Cardiac fibroblast (primary cell): ENCODE data around the gene KHSRP.

Source experiments
- DNase-seq, 2 donors: peaks; one replicate each; pipeline versions ENCODE4 v3.0.0 to v3.0.0-alpha.2; 2010; ENCODE audit warnings: low read depth in 2 of 2
- H3K4me3 ChIP-seq, 2 donors: replicated peaks in 1 of 2; 1 replicate in 1 of 2; 2 replicates in 1 of 2; pipeline ENCODE4 v1.5.1; 2011; ENCODE audit warnings: low read depth in 2 of 2, low read length in 2 of 2, mild to moderate bottlenecking in 2 of 2, moderate library complexity in 1 of 2
- CTCF ChIP-seq: IDR thresholded peaks from one replicate; pipeline ENCODE4 v1.5.1; 2011; ENCODE audit warnings: low read depth, mild to moderate bottlenecking, low read length, inconsistent platforms

KHSRP gene

GRCh38 chr19:6451583-6452222 is 27.1 kb upstream of the KHSRP start:
- TF ChIP-seq CTCF, result no peak
- no peak for DNase-seq
- H3K4me3 ChIP-seq, result no peak overlapping the region

GRCh38 chr19:6450166-6450565 is 25.6 kb upstream of the KHSRP start:
- DNase-seq, result no peak
- no peak overlapping the region for H3K4me3 ChIP-seq
- no peak for TF ChIP-seq CTCF

- no peak for DNase-seq
- no peak overlapping the region for H3K4me3 ChIP-seq
- no peak for TF ChIP-seq CTCF
Observed at GRCh38 chr19:6448045-6448444, 23.4 kb upstream of the KHSRP start.

- no peak for DNase-seq
- TF ChIP-seq CTCF, result no peak
- no peak overlapping the region for H3K4me3 ChIP-seq
Observed at GRCh38 chr19:6446452-6446851, 21.8 kb upstream of the KHSRP start.

GRCh38 chr19:6443986-6444385 is 19.4 kb upstream of the KHSRP start:
- H3K4me3 ChIP-seq, result no peak overlapping the region
- DNase-seq, result no peak
- no peak for TF ChIP-seq CTCF

GRCh38 chr19:6442087-6442688 is 17.6 kb upstream of the KHSRP start:
- DNase-seq, result no peak
- TF ChIP-seq CTCF, result no peak
- H3K4me3 ChIP-seq, result no peak overlapping the region

GRCh38 chr19:6440905-6441304 is 16.3 kb upstream of the KHSRP start:
- H3K4me3 ChIP-seq, result no peak overlapping the region
- DNase-seq, result no peak
- TF ChIP-seq CTCF, result no peak
